Vagina (tissue), 2 donors: ENCODE results near the gene OR6B1. TPM values are rescaled to one million over a fixed set of nuclear protein-coding genes. Genes with fewer than 3 reads are reported as not detected.

ENCODE experiments used
- DNase-seq, 2 donors: peaks; one replicate each; pipeline ENCODE4 v3.0.0-alpha.2; 2017; ENCODE audit errors: extremely low spot score in 2 of 2
- H3K27ac ChIP-seq: fragments of 200-600 bp; sonication (generic); one replicate; pipeline ENCODE4 v1.5.1; 2019
- H3K27me3 ChIP-seq: fragments of 200-600 bp; sonication (generic); one replicate; pipeline ENCODE4 v1.5.1; 2019
- H3K36me3 ChIP-seq, 2 donors: fragments of 200-600 bp; sonication (generic); one replicate each; pipeline ENCODE4 v1.5.1; 2017 to 2019
- H3K4me1 ChIP-seq: fragments of 200-600 bp; sonication (generic); one replicate; pipeline ENCODE4 v1.5.1; 2019
- H3K4me3 ChIP-seq, 2 donors: fragments of 200-600 bp; sonication (generic); 1 replicate in 1 of 2; 2 replicates in 1 of 2; pipeline ENCODE4 v1.5.1; 2016 to 2019
- H3K9me3 ChIP-seq: fragments of 200-600 bp; sonication (generic); one replicate; pipeline ENCODE4 v1.5.1; 2019
- CTCF ChIP-seq, 3 experiments: fragments of 450-650 bp in 2 of 3; fragments of 200-600 bp in 1 of 3; sonication (generic) in 1 of 3; IDR thresholded peaks; one replicate each; pipeline ENCODE4 v1.5.1; 2017 to 2019; ENCODE audit warnings: antibody characterized with exemption in 3 of 3, mild to moderate bottlenecking in 2 of 3, moderate library complexity in 2 of 3
- POLR2A ChIP-seq, 2 donors: fragments of 450-650 bp; IDR thresholded peaks; one replicate each; pipeline ENCODE4 v1.6.1; 2017; ENCODE audit warnings: antibody characterized with exemption in 2 of 2, mild to moderate bottlenecking in 2 of 2, moderate library complexity in 2 of 2
- POLR2AphosphoS5 ChIP-seq, 2 donors: sonication (generic); formaldehyde crosslinking; IDR thresholded peaks; one replicate each; pipeline ENCODE4 v1.9.0; 2017; ENCODE audit warnings: antibody characterized with exemption in 2 of 2, mild to moderate bottlenecking in 2 of 2, low read depth in 1 of 2; ENCODE audit not compliant: insufficient read depth in 1 of 2
- intact Hi-C: fragments of 100-400 bp; cut with DNase I; formaldehyde crosslinking; loops from one replicate; pipeline ENCODE4 v1.15.1; 2023
- total RNA-seq: library from RNA; depleted of rRNA; stranded (reverse); fragments of >200 nt; gene quantifications from one replicate; pipeline ENCODE4 v1.2.3, GENCODE V29; 2016

Gene OR6B1
- total RNA-seq, 1 donor from 2014 or later = not detected

GRCh38 chr7:144011458-144012230, 11.5 kb downstream of the OR6B1 start:
- intact Hi-C loops = no loop called here
- H3K9me3 ChIP-seq = no peaks in the 10 kb centered on the region
- no peaks in the 10 kb centered on the region for H3K27me3 ChIP-seq
- TF ChIP-seq POLR2AphosphoS5 (IDR thresholded peaks at IDR 0.05; ENCODE audit: insufficient read depth in 1 of 2, low read depth in 1 of 2) (no peak), CTCF (IDR thresholded peaks at IDR 0.05) (no peak), POLR2A (IDR thresholded peaks at IDR 0.05) (no peak)
- H3K36me3 ChIP-seq = no peaks in the 10 kb centered on the region
- no peak for DNase-seq
- no peak overlapping the region for H3K27ac ChIP-seq
- H3K4me3 ChIP-seq = no peak overlapping the region
- H3K4me1 ChIP-seq = no peaks in the 10 kb centered on the region

- no peaks in the 10 kb centered on the region for H3K9me3 ChIP-seq
- no peaks in the 10 kb centered on the region for H3K27me3 ChIP-seq
- TF ChIP-seq POLR2A (IDR thresholded peaks at IDR 0.05) = no peak
- TF ChIP-seq CTCF (IDR thresholded peaks at IDR 0.05) = no peak
- no peak for TF ChIP-seq POLR2AphosphoS5 (IDR thresholded peaks at IDR 0.05; ENCODE audit: insufficient read depth in 1 of 2, low read depth in 1 of 2)
- no peaks in the 10 kb centered on the region for H3K4me1 ChIP-seq
- H3K36me3 ChIP-seq = no peaks in the 10 kb centered on the region
- DNase-seq = no peak
- no peak overlapping the region for H3K4me3 ChIP-seq
- intact Hi-C loops = no loop called here
- no peak overlapping the region for H3K27ac ChIP-seq
These were observed 17.9 kb downstream of the OR6B1 start for GRCh38 chr7:144018065-144018464.

GRCh38 chr7:144019457-144019856, 19.3 kb downstream of the OR6B1 start:
- no peak overlapping the region for H3K27ac ChIP-seq
- no peaks in the 10 kb centered on the region for H3K9me3 ChIP-seq
- no peak overlapping the region for H3K4me3 ChIP-seq
- intact Hi-C loops = no loop called here
- H3K27me3 ChIP-seq = no peaks in the 10 kb centered on the region
- no peak for TF ChIP-seq CTCF (IDR thresholded peaks at IDR 0.05)
- TF ChIP-seq POLR2AphosphoS5 (IDR thresholded peaks at IDR 0.05; ENCODE audit: insufficient read depth in 1 of 2, low read depth in 1 of 2) = no peak
- no peak for TF ChIP-seq POLR2A (IDR thresholded peaks at IDR 0.05)
- H3K36me3 ChIP-seq = no peaks in the 10 kb centered on the region
- no peak for DNase-seq
- no peaks in the 10 kb centered on the region for H3K4me1 ChIP-seq

GRCh38 chr7:144020340-144020739, 20.2 kb downstream of the OR6B1 start:
- Histone ChIP-seq H3K9me3 (no peaks in the 10 kb centered on the region), H3K27me3 (no peaks in the 10 kb centered on the region), H3K27ac (no peak overlapping the region), H3K4me3 (no peak overlapping the region), H3K4me1 (no peaks in the 10 kb centered on the region), H3K36me3 (no peaks in the 10 kb centered on the region)
- intact Hi-C loops = no loop called here
- TF ChIP-seq CTCF (IDR thresholded peaks at IDR 0.05) (no peak), POLR2A (IDR thresholded peaks at IDR 0.05) (no peak), POLR2AphosphoS5 (IDR thresholded peaks at IDR 0.05; ENCODE audit: insufficient read depth in 1 of 2, low read depth in 1 of 2) (no peak)
- no peak for DNase-seq

- H3K27ac ChIP-seq = no peak overlapping the region
- H3K36me3 ChIP-seq = no peaks in the 10 kb centered on the region
- H3K27me3 ChIP-seq = no peaks in the 10 kb centered on the region
- H3K4me1 ChIP-seq = no peaks in the 10 kb centered on the region
- no peak for DNase-seq
- H3K4me3 ChIP-seq = no peak overlapping the region
- intact Hi-C loops = no loop called here
- TF ChIP-seq POLR2AphosphoS5 (IDR thresholded peaks at IDR 0.05; ENCODE audit: insufficient read depth in 1 of 2, low read depth in 1 of 2) (no peak), POLR2A (IDR thresholded peaks at IDR 0.05) (no peak), CTCF (IDR thresholded peaks at IDR 0.05) (no peak)
- no peaks in the 10 kb centered on the region for H3K9me3 ChIP-seq
These were observed 22.0 kb downstream of the OR6B1 start for GRCh38 chr7:144022169-144022568.
